Progenitor cell of endocrine pancreas (in vitro differentiated cells): ENCODE data around the gene MAPRE3. TPM values are rescaled to one million over a fixed set of nuclear protein-coding genes. Genes with fewer than 3 reads are reported as not detected.
"Not testable (repeated sequence)": the region's sequence is repeated elsewhere in the genome, so short reads cannot be mapped to it uniquely, and the experiment has no call there.

Source experiments
- DNase-seq: peaks from one replicate; pipeline ENCODE4 v3.0.0; 2021; ENCODE audit warnings: low spot score; ENCODE audit not compliant: unreplicated experiment
- H3K27ac Mint-ChIP-seq: 2 replicates; pipeline ENCODE4 v1.8.0; 2021; ENCODE audit warnings: mild to moderate bottlenecking, moderate library complexity, mixed read lengths
- H3K27me3 Mint-ChIP-seq: 2 replicates; pipeline ENCODE4 v1.8.0; 2021; ENCODE audit warnings: mixed read lengths
- H3K36me3 Mint-ChIP-seq: 2 replicates; pipeline ENCODE4 v1.8.0; 2022; ENCODE audit warnings: mixed read lengths; ENCODE audit not compliant: insufficient read depth
- H3K4me1 Mint-ChIP-seq: 2 replicates; pipeline ENCODE4 v1.8.0; 2021; ENCODE audit warnings: low read depth, mixed read lengths
- H3K4me3 Mint-ChIP-seq: 2 replicates; pipeline ENCODE4 v1.8.0; 2021; ENCODE audit warnings: low read depth, mild to moderate bottlenecking, moderate library complexity, mixed read lengths
- H3K9me3 Mint-ChIP-seq: 2 replicates; pipeline ENCODE4 v1.8.0; 2021; ENCODE audit warnings: low read depth, mixed read lengths
- long read RNA-seq: library from polyadenylated mRNA; unstranded; transcript quantifications from one replicate; pipeline ENCODE4 v2.0.0, GENCODE V29; 2020
- total RNA-seq: library from RNA; stranded (reverse); gene quantifications from 2 replicates; pipeline ENCODE4 v1.2.1, GENCODE V29; 2021
- TF ChIP-seq, protein P1 (sequence below): fragments of 200-600 bp; sonication (generic); IDR thresholded peaks from one replicate; pipeline ENCODE4 v1.5.0; 2021; ENCODE audit warnings: antibody characterized with exemption, mild to moderate bottlenecking; ENCODE audit not compliant: unreplicated experiment

The MAPRE3 gene
- total RNA-seq: 18.0 and 18.6 TPM in 2 replicates
- long read RNA-seq: 0 reads

DNA sequence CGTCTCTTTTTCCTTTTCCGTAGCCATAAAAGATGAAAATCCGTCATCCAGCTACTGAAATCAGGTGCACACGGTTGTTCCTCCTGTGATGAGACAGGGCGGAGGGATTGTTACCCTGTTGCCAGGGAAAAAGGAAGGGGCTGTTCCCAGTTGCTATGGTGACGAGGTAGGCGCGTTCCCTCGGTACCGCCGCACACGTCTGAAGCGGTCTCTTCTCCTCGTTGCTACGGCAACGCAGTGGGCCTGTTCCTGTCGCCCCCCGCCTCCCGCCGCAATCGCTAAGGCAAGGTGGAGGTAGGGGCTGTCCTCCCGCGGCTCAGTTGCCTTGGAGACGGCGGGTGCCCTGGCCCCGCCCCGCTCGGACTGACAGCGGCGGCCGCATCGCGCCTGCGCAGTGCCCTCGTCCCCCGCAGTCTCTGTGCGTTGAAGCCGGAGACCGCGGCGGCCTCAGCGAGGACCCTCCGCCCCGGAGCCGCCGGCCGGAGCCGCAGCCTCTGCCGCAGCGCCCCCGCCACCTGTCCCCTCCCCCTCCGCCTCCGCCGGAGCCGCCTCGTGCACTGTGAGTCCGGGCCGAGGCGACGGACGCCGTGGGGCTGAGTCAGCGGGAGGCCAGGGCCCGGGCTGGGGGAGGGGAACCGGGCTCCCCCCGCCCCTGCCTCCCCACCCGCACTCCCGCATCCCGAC lies at the start of gene MAPRE3:
TSS of gene MAPRE3 (plus strand) at position 394 of the 684 bp plus-strand sequence. CDS start 51,582 bp downstream, outside the sequence.
- H3K4me3 Mint-ChIP-seq: peak within 1 kb of the TSS; percentile 84
- peaks cover 4% of the 10 kb centered on the region for H3K4me1 Mint-ChIP-seq
- TF ChIP-seq, protein P1, sequence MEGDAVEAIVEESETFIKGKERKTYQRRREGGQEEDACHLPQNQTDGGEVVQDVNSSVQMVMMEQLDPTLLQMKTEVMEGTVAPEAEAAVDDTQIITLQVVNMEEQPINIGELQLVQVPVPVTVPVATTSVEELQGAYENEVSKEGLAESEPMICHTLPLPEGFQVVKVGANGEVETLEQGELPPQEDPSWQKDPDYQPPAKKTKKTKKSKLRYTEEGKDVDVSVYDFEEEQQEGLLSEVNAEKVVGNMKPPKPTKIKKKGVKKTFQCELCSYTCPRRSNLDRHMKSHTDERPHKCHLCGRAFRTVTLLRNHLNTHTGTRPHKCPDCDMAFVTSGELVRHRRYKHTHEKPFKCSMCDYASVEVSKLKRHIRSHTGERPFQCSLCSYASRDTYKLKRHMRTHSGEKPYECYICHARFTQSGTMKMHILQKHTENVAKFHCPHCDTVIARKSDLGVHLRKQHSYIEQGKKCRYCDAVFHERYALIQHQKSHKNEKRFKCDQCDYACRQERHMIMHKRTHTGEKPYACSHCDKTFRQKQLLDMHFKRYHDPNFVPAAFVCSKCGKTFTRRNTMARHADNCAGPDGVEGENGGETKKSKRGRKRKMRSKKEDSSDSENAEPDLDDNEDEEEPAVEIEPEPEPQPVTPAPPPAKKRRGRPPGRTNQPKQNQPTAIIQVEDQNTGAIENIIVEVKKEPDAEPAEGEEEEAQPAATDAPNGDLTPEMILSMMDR: no peak
- H3K36me3 Mint-ChIP-seq: no peaks in the 10 kb centered on the region
- H3K27ac Mint-ChIP-seq: peak within 1 kb of the TSS; percentile 55
- H3K9me3 Mint-ChIP-seq: no peaks in the 10 kb centered on the region
- H3K27me3 Mint-ChIP-seq: peaks cover 56% of the 10 kb centered on the region
- DNase-seq: peak; percentile 90

DNA sequence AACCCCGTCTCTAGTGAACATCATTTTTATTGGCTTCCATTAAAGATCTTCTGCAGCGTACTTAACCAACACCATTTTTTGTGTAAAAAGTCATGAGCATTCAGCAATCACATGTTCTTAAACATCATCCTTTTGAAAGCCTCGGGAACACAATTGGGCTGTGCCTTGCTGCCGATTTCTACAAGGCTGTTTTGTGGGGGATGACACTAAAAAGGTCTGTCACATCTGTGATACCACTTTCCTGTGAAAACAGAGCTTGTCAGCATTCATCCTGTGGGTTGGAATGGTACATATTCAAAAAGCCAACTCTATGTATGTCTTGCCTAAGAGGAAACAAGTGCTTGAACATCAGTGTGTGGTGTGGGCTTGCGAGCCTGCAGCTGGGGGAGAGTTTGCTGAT lies 49.1 kb upstream of the MAPRE3 start:
- Mint-ChIP-seq H3K27ac (no peak overlapping the region), H3K27me3 (no peaks in the 10 kb centered on the region), H3K4me1 (peaks cover 12% of the 10 kb centered on the region), H3K9me3 (no peaks in the 10 kb centered on the region), H3K4me3 (no peak overlapping the region), H3K36me3 (peaks cover 1% of the 10 kb centered on the region)
- TF ChIP-seq, protein P1: no peak
- DNase-seq: no peak

DNA sequence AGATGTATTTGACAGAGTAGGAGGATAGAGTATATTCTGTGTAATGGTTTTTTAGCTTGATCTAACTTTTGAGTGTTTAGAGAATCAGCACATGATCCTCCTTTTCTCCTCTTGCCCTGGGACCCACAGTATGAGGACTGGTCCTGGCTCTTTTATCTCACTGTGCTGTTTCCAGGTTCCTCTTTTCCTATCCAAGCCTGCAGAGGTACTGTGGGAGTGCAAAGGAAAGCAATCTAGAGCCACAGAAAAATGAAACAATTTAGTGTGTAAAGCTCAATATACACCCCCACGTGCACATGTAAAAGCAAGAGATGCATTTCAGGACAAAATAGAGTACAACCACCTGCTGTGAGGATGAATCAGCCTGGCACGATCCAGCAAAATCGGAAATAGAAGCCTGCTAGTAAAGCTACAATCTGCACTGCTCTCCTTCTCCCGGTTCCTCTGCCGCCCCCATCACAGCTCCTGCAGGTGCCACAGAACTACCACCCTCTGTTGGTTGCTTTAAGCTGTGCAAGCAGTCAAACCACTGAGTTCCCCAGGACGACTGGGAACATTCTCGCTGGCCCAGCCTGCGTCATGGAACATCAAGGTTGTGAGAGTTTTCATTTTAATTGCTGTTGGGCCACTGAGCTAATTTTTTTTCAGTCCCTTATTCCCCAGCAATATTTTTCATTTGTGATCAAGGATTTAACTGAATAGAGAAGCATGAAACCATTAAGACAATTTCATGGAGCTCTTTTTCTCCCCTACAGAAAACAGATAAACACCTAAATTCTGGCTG lies 47.8 kb upstream of the MAPRE3 start:
- Mint-ChIP-seq H3K4me3 (no peak overlapping the region), H3K27me3 (no peaks in the 10 kb centered on the region), H3K36me3 (peaks cover 1% of the 10 kb centered on the region), H3K9me3 (no peaks in the 10 kb centered on the region), H3K27ac (peak overlapping the region; percentile 76), H3K4me1 (peaks cover 12% of the 10 kb centered on the region)
- peak; percentile 25 for DNase-seq
- TF ChIP-seq, protein P1: peak; percentile 69

DNA sequence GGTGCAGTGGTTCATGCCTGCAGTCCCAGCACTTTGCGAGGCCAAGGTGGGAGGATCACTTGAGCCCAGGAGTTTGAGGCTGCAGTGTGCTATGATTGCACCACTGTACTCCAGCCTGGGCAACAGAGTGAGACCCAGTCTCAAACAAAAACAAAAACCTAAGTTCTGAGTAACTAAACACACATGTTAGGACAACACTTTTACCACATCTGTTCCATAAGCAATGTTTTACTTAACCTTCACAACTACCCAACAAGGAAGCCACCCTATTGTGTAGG lies 47.3 kb upstream of the MAPRE3 start:
- not testable (repeated sequence) for DNase-seq, H3K9me3 Mint-ChIP-seq, H3K27me3 Mint-ChIP-seq, H3K36me3 Mint-ChIP-seq, H3K4me3 Mint-ChIP-seq
- Mint-ChIP-seq H3K4me1 (peaks cover 12% of the 10 kb centered on the region), H3K27ac (peak overlapping the region; percentile 76)

GRCh38 chr2:26924731-26925099 lies 45.7 kb upstream of the MAPRE3 start:
- H3K27me3 Mint-ChIP-seq: no peaks in the 10 kb centered on the region
- no peak for DNase-seq
- peaks cover 5% of the 10 kb centered on the region for H3K36me3 Mint-ChIP-seq
- TF ChIP-seq, protein P1: no peak
- no peaks in the 10 kb centered on the region for H3K9me3 Mint-ChIP-seq
- H3K4me1 Mint-ChIP-seq: peaks cover 12% of the 10 kb centered on the region
- H3K27ac Mint-ChIP-seq: peak overlapping the region; percentile 91
- H3K4me3 Mint-ChIP-seq: no peak overlapping the region
